GM23248 (cell line): ENCODE results near the gene LBR. TPM values are rescaled to one million over a fixed set of nuclear protein-coding genes. Genes with fewer than 3 reads are reported as not detected.

Source experiments
- DNase-seq: peaks from one replicate; pipeline ENCODE4 v3.0.0-alpha.2; 2015
- H2AFZ ChIP-seq: fragments of 200-600 bp; sonication (generic); 2 replicates; pipeline ENCODE4 v1.6.1; 2016; ENCODE audit warnings: antibody characterized with exemption
- H3F3A ChIP-seq: fragments of 200-600 bp; sonication (generic); 2 replicates; pipeline ENCODE4 v1.6.1; 2016; ENCODE audit warnings: mild to moderate bottlenecking, antibody characterized with exemption, mixed run types; ENCODE audit not compliant: insufficient read depth
- H3K27ac ChIP-seq: fragments of 200-600 bp; sonication (generic); 2 replicates; pipeline ENCODE4 v1.5.1; 2016; ENCODE audit warnings: mild to moderate bottlenecking
- H3K27me3 ChIP-seq: fragments of 200-600 bp; sonication (generic); replicated peaks from 2 replicates; pipeline ENCODE4 v1.6.1; 2016; ENCODE audit warnings: mild to moderate bottlenecking; ENCODE audit not compliant: insufficient read depth
- H3K36me3 ChIP-seq: fragments of 200-600 bp; sonication (generic); 2 replicates; pipeline ENCODE4 v1.6.1; 2016; ENCODE audit warnings: low read depth, mild to moderate bottlenecking
- H3K4me1 ChIP-seq: fragments of 200-600 bp; sonication (generic); 2 replicates; pipeline ENCODE4 v1.6.1; 2016; ENCODE audit warnings: mild to moderate bottlenecking; ENCODE audit not compliant: insufficient read depth
- H3K4me2 ChIP-seq: fragments of 200-600 bp; sonication (generic); one replicate; pipeline ENCODE4 v1.6.1; 2016; ENCODE audit warnings: mild to moderate bottlenecking; ENCODE audit not compliant: unreplicated experiment
- H3K4me3 ChIP-seq: fragments of 200-600 bp; sonication (generic); 2 replicates; pipeline ENCODE4 v1.5.1; 2016; ENCODE audit warnings: mild to moderate bottlenecking
- H3K79me2 ChIP-seq: fragments of 200-600 bp; sonication (generic); 2 replicates; pipeline ENCODE4 v1.6.1; 2016; ENCODE audit warnings: mild to moderate bottlenecking; ENCODE audit not compliant: insufficient read depth
- H3K9ac ChIP-seq: fragments of 200-600 bp; sonication (generic); 2 replicates; pipeline ENCODE4 v1.6.1; 2016; ENCODE audit warnings: mild to moderate bottlenecking
- H3K9me2 ChIP-seq: fragments of 200-600 bp; sonication (generic); 2 replicates; pipeline ENCODE4 v1.6.1; 2016; ENCODE audit warnings: mixed run types, mild to moderate bottlenecking, moderate library complexity; ENCODE audit not compliant: insufficient read depth
- H3K9me3 ChIP-seq: fragments of 200-600 bp; sonication (generic); one replicate; pipeline ENCODE4 v1.6.1; 2017; ENCODE audit warnings: low read depth
- H4K20me1 ChIP-seq: fragments of 200-600 bp; sonication (generic); 2 replicates; pipeline ENCODE4 v1.6.0; 2016; ENCODE audit not compliant: insufficient read depth
- EZH2 ChIP-seq: fragments of 200-600 bp; sonication (generic); IDR thresholded peaks from 2 replicates; pipeline ENCODE4 v1.6.1; 2018; ENCODE audit warnings: antibody characterized with exemption, mild to moderate bottlenecking; ENCODE audit not compliant: insufficient read depth, poor library complexity, severe bottlenecking
- EZH2phosphoT487 ChIP-seq: fragments of 200-600 bp; sonication (generic); IDR thresholded peaks from 2 replicates; pipeline ENCODE4 v1.6.1; 2018; ENCODE audit warnings: antibody characterized with exemption, moderate library complexity, mild to moderate bottlenecking, low read depth; ENCODE audit not compliant: insufficient read depth
- WGBS, 2 experiments: methylation state at CpG; one replicate each; pipeline ENCODE4 v1.1.6; 2015 to 2017; ENCODE audit warnings: low lambda C conversion rate in 2 of 2, low coverage in 1 of 2; ENCODE audit errors: missing lambda C conversion rate in 2 of 2; 5-methylcytosine and 5-hydroxymethylcytosine counted together
- in situ Hi-C: fragments of 300-500 bp; cut with MboI; formaldehyde crosslinking; loops from 2 replicates; pipeline ENCODE4 v1.15.0; 2020
- polyA plus RNA-seq: library from polyadenylated mRNA; unstranded; fragments of >200 nt; fragmentation: Nextera tagmentation; extraction: Ambion mirVana; gene quantifications from 2 replicates; pipeline ENCODE4 v1.2.1, GENCODE V29; 2016
- total RNA-seq: library from RNA; depleted of rRNA; stranded (reverse); fragments of >200 nt; shearing (Covaris generic); gene quantifications from 2 replicates; pipeline ENCODE4 v1.2.3, GENCODE V29; 2014

The LBR gene
- total and polyA plus RNA-seq, 2 experiments from 2014 or later: 12.3 to 16.8 TPM

- Histone ChIP-seq H3K4me1 (peaks cover 14% of the 10 kb centered on the region), H3K4me2 (no peak overlapping the region), H3K27ac (no peak overlapping the region), H3K27me3 (no peaks in the 10 kb centered on the region), H2AFZ (no peak overlapping the region), H3K9ac (no peak overlapping the region), H3K9me3 (no peaks in the 10 kb centered on the region), H3K4me3 (no peak overlapping the region), H3F3A (peaks cover 17% of the 10 kb centered on the region; the same call in 1 of the 2 replicates), H3K36me3 (no peaks in the 10 kb centered on the region), H3K9me2 (no peaks in the 10 kb centered on the region), H4K20me1 (no peaks in the 10 kb centered on the region), H3K79me2 (peaks cover 24% of the 10 kb centered on the region)
- in situ Hi-C loops: no loop called here
- no peak for TF ChIP-seq EZH2
- no peak for TF ChIP-seq EZH2phosphoT487
- 90 to 91% methylated on average over 7 of the region's 7 CpGs for WGBS, 2 experiments
- DNase-seq: no peak
These were observed 2.5 kb upstream of the LBR start for GRCh38 chr1:225430301-225430700.

DNA sequence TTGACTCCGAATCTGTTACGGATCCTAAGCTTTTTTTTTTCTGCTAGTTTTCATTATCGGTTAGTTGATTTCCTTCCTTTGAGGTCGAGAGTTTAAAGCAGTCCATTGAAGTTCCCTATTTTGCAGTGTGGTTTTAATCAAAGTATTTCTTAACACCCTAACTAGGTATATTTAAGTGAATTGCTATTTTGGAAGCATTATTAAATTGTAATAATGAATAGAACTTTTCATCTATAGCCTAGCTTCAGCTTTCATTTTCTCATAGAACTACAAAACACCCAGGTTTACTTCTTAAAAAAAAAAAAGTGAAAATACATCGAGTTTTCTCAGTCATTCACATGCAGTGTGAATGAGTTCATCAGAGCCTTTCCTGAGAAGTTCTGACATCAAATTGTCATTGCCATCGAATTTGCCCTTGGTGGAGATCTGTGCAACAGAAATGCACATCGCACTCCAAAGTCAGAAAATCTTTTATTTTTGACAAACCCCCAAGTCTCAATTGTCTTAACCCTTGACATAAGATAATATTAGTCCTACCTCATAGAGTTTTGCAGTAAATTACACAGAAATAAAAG lies 1.1 kb upstream of the LBR start:
- Histone ChIP-seq H2AFZ (peak overlapping the region; percentile 87), H3K27ac (peak overlapping the region; percentile 36), H3K9ac (peak overlapping the region; percentile 72), H3K4me1 (peaks cover 28% of the 10 kb centered on the region), H3K4me3 (peak overlapping the region; percentile 75), H3K4me2 (peak overlapping the region; percentile 87), H4K20me1 (no peaks in the 10 kb centered on the region), H3K36me3 (no peaks in the 10 kb centered on the region), H3K9me2 (no peaks in the 10 kb centered on the region), H3K27me3 (no peaks in the 10 kb centered on the region), H3K9me3 (no peaks in the 10 kb centered on the region), H3F3A (peaks cover 29% of the 10 kb centered on the region; the same call in 1 of the 2 replicates), H3K79me2 (peaks cover 38% of the 10 kb centered on the region)
- DNase-seq: peak; percentile 7
- TF ChIP-seq EZH2phosphoT487: no peak
- TF ChIP-seq EZH2: no peak
- WGBS, 2 experiments: 7 to 10% methylated on average over 7 of the region's 7 CpGs
- in situ Hi-C loops: no loop called here

DNA sequence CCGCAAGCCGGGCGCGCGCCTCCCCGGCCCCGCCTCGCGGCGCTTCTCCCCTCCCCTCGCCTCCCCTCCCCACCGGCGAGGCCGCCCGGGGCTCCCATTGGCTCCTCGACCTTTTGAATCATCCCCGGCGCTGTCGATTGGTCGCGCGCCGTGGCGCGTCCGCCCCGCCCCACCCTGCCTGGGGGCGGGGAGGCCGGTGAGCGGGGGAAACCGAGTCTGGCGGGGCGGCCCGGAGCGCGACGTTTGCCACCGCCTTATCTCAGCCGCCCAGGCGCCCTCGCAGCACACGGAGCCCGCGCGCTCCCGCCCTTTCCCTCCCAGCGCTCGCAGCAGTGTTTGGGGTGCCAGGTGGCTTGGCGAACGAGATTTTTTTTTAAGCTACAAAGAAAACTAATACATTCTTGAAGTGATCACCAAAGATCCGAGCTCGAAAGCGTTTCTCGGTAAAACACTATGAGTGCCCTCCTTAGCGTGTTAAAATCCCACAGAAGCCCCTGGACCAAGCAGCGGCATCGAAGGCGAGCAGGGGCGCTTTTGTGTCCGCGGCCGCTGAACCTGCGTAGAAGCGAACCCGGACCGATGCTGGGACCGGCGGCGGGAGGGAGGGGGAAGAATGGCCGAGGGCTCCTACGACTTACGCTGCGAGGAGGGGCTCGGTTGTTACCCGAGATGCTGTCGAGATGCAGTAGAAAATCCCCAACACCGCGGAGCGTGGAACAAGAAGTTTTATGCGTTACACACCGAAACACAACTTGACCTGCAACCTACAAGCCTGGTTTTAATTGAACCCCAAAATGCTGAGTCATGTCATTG lies 436 bp upstream of the LBR start:
- Histone ChIP-seq H4K20me1 (no peaks in the 10 kb centered on the region), H3K9me2 (no peaks in the 10 kb centered on the region), H3K4me2 (peak overlapping the region; percentile 87), H3K4me1 (peaks cover 35% of the 10 kb centered on the region), H3K79me2 (peaks cover 44% of the 10 kb centered on the region), H3F3A (peaks cover 30% of the 10 kb centered on the region; the same call in 1 of the 2 replicates), H3K9ac (peak overlapping the region; percentile 72), H3K27ac (peak overlapping the region; percentile 36), H3K36me3 (no peaks in the 10 kb centered on the region), H2AFZ (peak overlapping the region; percentile 87), H3K27me3 (no peaks in the 10 kb centered on the region), H3K9me3 (no peaks in the 10 kb centered on the region), H3K4me3 (peak overlapping the region; percentile 75)
- 1% methylated on average over 37 to 63 of the region's 81 CpGs for WGBS, 2 experiments
- no peak for TF ChIP-seq EZH2
- no peak for TF ChIP-seq EZH2phosphoT487
- in situ Hi-C loops: no loop called here
- peak; percentile 94 for DNase-seq

DNA sequence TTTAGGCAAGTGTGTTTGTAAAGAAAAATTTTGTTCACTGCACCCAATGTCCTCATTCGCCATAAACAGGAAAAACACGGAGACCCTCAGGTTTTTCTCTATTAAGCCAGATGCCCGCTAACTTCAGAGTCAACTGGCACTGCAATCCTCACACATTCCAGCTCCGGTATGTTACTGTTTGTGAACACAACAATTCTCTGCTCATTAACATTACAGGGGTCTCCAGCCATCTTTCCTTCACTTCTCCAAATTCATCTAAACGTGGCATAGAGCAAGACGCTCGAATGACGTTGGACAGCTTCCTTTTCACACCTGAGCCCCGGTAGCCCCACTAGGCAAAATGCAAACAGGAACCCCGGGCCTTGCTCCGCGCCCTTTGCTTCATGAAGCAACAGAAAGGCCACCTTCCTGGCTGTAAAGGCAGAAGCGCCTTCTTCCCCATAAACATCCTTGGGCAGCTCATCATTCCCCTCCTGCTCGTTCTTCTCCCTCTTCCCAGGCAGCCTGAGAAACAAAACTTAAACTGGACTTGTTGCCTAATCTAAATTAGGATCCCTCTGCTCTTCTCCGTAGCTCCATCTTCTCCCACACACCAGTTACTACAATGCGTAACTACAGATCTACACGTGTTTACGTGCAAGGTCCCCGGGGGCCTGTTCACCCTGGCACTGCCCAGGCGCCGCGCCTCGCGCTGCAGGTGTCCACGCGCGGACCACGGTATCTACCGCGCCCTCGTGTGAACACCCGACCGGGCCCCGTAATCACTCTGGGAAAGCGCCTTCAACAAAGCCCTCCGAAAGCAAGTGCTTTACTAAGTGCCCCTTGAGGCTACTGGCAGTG lies 1.2 kb downstream of the LBR start:
- in situ Hi-C loops: no loop called here

More for the DNA sequence above, 1.2 kb downstream of the LBR start:
- H3K4me2 ChIP-seq: peak overlapping the region; percentile 82
- H3K9ac ChIP-seq: peak overlapping the region; percentile 72
- DNase-seq: peak; percentile 64
- H3F3A ChIP-seq: peaks cover 30% of the 10 kb centered on the region; the same call in 1 of the 2 replicates
- peak overlapping the region; percentile 75 for H3K4me3 ChIP-seq
- no peaks in the 10 kb centered on the region for H4K20me1 ChIP-seq
- H3K9me2 ChIP-seq: no peaks in the 10 kb centered on the region
- WGBS, 2 experiments: 10 to 13% methylated on average over 36 of the region's 36 CpGs
- no peak overlapping the region for H3K27ac ChIP-seq
- peaks cover 61% of the 10 kb centered on the region for H3K79me2 ChIP-seq
- peaks cover 38% of the 10 kb centered on the region for H3K4me1 ChIP-seq
- H3K36me3 ChIP-seq: no peaks in the 10 kb centered on the region
- H2AFZ ChIP-seq: peak overlapping the region; percentile 87
- TF ChIP-seq EZH2: no peak
- no peak for TF ChIP-seq EZH2phosphoT487
- H3K27me3 ChIP-seq: no peaks in the 10 kb centered on the region
- H3K9me3 ChIP-seq: no peaks in the 10 kb centered on the region
